ENCODE data around the gene PROSER1.
"Not testable (repeated sequence)": the region's sequence is repeated elsewhere in the genome, so short reads cannot be mapped to it uniquely, and the experiment has no call there.

Gene PROSER1

DNA sequence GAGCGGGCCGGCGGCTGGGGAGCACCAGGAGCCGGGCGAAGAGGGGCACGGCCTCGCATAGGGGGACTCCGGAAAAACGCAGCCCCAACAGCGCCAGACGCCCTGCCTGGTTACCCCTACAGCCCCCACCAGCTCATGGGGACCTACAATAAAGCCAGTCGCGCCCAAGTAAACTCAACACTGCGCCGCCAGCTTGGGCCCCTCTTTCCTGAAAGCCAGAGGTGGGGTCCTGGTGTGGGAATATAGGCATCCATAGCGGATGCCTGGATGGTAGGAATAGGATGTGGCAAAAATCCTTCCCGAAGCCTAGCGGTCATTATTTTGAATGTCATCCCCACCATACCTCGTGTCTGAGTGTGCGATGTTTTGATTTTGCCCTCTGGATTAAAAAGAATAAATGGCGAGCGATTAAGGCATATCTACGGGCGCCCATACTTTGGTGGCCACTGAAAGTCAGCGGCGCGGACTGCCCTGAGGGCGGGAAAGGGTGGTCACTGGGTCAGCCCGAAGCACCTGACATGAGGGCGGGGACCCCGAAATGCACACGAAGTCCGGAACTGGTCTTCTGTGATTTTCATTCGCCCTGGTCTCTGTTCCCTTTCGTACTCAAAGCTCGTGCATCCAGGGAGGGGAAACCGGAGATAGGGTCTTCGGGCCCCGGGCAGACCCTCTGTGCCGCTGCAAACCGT, at the start of gene PROSER1, which contains the start of gene NHLRC3:
Gene PROSER1, minus strand, starts transcription at position 210 of the 689 bp plus-strand sequence. CDS start 847 bp downstream, outside the sequence.
Gene NHLRC3, plus strand, starts transcription at position 577 of the 689 bp plus-strand sequence. CDS start 184 bp downstream, outside the sequence.
- DNase-seq (ENCODE audit: low read depth), result peak; percentile 95
- TF ChIP-seq MYC (IDR thresholded peaks at IDR 0.05; ENCODE audit: low read depth, low read length), result peak; percentile 80
- TF ChIP-seq CTCF (IDR thresholded peaks at IDR 0.05; ENCODE audit: low read depth, low read length), result no peak
- peak; percentile 75 for TF ChIP-seq POLR2A (IDR thresholded peaks at IDR 0.05; ENCODE audit: extremely low read depth, insufficient read length)
- peak; percentile 86 for TF ChIP-seq MAX (IDR thresholded peaks at IDR 0.05; ENCODE audit: low read depth, low read length)
- H3K4me3 ChIP-seq (ENCODE audit: low read depth, low read length), result peak within 1 kb of the TSS; percentile 97

GRCh38 chr13:39086251-39086945, 48.5 kb upstream of the PROSER1 start:
- DNase-seq (ENCODE audit: low read depth); H3K4me3 ChIP-seq (ENCODE audit: low read depth, low read length): not testable (repeated sequence)

DNA sequence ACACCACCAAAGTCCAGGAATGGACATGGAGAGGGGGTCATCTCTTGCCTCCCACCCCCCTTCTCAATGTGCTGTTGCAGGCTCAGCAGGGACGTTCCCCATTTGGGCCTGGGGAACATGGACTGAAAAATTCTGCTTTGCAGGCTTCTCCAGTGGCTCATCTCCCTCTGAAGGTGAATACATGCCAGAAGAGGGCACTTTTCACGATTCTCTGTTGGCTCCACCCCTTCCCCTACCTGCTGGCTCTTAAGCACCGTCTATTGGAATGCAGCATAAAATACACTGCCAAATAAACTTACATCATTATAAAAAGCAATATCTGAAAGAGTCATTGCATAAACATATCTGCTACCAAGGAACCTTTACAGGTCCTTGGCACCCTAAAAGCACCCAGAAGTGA, 36.1 kb upstream of the PROSER1 start:
- TF ChIP-seq CTCF (IDR thresholded peaks at IDR 0.05; ENCODE audit: low read depth, low read length) (no peak), MYC (IDR thresholded peaks at IDR 0.05; ENCODE audit: low read depth, low read length) (no peak)

GRCh38 chr13:39072842-39073241, 35.0 kb upstream of the PROSER1 start:
- H3K4me3 ChIP-seq (ENCODE audit: low read depth, low read length), result no peak overlapping the region
- no peak for DNase-seq (ENCODE audit: low read depth)
- TF ChIP-seq MAX (IDR thresholded peaks at IDR 0.05; ENCODE audit: low read depth, low read length) (no peak), MYC (IDR thresholded peaks at IDR 0.05; ENCODE audit: low read depth, low read length) (no peak), POLR2A (IDR thresholded peaks at IDR 0.05; ENCODE audit: extremely low read depth, insufficient read length) (no peak), CTCF (IDR thresholded peaks at IDR 0.05; ENCODE audit: low read depth, low read length) (no peak)

More for the DNA sequence above, 36.1 kb upstream of the PROSER1 start:
- DNase-seq (ENCODE audit: low read depth), result no peak
- H3K4me3 ChIP-seq (ENCODE audit: low read depth, low read length), result no peak overlapping the region

- no peak for TF ChIP-seq POLR2A (IDR thresholded peaks at IDR 0.05; ENCODE audit: extremely low read depth, insufficient read length)
- no peak for TF ChIP-seq CTCF (IDR thresholded peaks at IDR 0.05; ENCODE audit: low read depth, low read length)
- no peak overlapping the region for H3K4me3 ChIP-seq (ENCODE audit: low read depth, low read length)
- DNase-seq (ENCODE audit: low read depth), result no peak
Measured at GRCh38 chr13:39062004-39062403, 24.1 kb upstream of the PROSER1 start.

DNA sequence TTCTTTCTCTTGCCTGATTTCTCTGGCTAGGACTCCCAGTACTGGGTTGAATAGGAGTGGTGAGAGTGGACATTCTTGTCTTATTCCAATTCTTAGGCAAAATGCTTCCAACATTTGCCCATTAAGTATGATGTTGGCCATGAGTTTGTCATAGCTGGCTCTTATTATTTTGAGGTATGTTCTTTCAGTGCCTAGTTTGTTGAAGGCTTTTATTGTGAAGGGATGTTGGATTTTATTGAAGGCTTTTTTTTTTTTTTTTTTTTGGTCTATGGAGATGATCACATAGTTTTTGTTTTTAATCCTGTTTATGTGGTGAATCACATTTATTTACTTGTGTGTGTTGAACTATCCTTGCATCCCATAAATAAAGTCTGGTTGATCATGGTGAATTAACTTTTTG, 20.2 kb upstream of the PROSER1 start:
- no peak for TF ChIP-seq CTCF (IDR thresholded peaks at IDR 0.05; ENCODE audit: low read depth, low read length)
- TF ChIP-seq MYC (IDR thresholded peaks at IDR 0.05; ENCODE audit: low read depth, low read length), result no peak
- no peak for TF ChIP-seq POLR2A (IDR thresholded peaks at IDR 0.05; ENCODE audit: extremely low read depth, insufficient read length)
- no peak for TF ChIP-seq MAX (IDR thresholded peaks at IDR 0.05; ENCODE audit: low read depth, low read length)
- DNase-seq (ENCODE audit: low read depth), result no peak
- no peak overlapping the region for H3K4me3 ChIP-seq (ENCODE audit: low read depth, low read length)

Measured in NB4 (cell line).